ENCODE results near the gene USP5.

DNA sequence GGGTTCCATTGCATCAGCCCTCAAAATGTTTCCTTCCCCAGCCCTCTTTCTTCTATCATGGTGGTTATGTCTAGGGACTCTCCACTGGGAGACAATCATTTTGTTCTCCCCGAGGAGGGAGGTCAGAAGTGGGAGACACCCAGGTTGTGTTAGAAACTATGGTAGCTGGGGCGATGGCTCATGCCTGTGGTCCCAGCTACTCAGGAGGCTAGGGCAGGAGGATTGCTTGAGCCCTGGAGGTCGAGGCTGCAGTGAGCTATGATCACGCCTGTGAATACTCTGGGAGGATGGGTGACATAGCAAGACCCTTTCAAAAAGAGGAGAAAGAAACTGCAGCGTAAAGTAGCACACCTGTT is 39.7 kb downstream of the USP5 start:
- no peak for TF ChIP-seq POLR2AphosphoS5 (IDR thresholded peaks at IDR 0.05)
- TF ChIP-seq, protein P1, sequence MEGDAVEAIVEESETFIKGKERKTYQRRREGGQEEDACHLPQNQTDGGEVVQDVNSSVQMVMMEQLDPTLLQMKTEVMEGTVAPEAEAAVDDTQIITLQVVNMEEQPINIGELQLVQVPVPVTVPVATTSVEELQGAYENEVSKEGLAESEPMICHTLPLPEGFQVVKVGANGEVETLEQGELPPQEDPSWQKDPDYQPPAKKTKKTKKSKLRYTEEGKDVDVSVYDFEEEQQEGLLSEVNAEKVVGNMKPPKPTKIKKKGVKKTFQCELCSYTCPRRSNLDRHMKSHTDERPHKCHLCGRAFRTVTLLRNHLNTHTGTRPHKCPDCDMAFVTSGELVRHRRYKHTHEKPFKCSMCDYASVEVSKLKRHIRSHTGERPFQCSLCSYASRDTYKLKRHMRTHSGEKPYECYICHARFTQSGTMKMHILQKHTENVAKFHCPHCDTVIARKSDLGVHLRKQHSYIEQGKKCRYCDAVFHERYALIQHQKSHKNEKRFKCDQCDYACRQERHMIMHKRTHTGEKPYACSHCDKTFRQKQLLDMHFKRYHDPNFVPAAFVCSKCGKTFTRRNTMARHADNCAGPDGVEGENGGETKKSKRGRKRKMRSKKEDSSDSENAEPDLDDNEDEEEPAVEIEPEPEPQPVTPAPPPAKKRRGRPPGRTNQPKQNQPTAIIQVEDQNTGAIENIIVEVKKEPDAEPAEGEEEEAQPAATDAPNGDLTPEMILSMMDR (IDR thresholded peaks at IDR 0.05), result no peak
- no peak for TF ChIP-seq POLR2A (IDR thresholded peaks at IDR 0.05)

Measured in stomach (tissue), 4 donors.